ENCODE data around the gene FUT7.

The FUT7 gene

GRCh38 chr9:137058521-137059234, 26.8 kb upstream of the FUT7 start:
- Histone ChIP-seq H3K27me3 (ENCODE audit: insufficient read depth, low read depth) (peaks cover 63% of the 10 kb centered on the region), H3K79me2 (ENCODE audit: insufficient read depth, low read depth) (no peaks in the 10 kb centered on the region), H3K4me1 (ENCODE audit: low read depth, poor library complexity, severe bottlenecking) (peaks cover 6% of the 10 kb centered on the region), H3K4me2 (no peak overlapping the region), H3K4me3 (IDR thresholded peaks at IDR 0.05; ENCODE audit: insufficient read depth, low read depth, low read length) (no peak overlapping the region), H3K27ac (no peak overlapping the region), H3K36me3 (ENCODE audit: insufficient read depth) (no peaks in the 10 kb centered on the region), H4K20me1 (ENCODE audit: insufficient read depth) (no peaks in the 10 kb centered on the region), H3K9ac (no peak overlapping the region), H2AFZ (ENCODE audit: low read depth) (no peak overlapping the region)
- no peak for TF ChIP-seq CTCF (conservative IDR thresholded peaks at IDR 0.05; ENCODE audit: low read depth, low read length)

- H2AFZ ChIP-seq (ENCODE audit: low read depth): no peak overlapping the region
- H3K79me2 ChIP-seq (ENCODE audit: insufficient read depth, low read depth): no peaks in the 10 kb centered on the region
- H3K4me2 ChIP-seq: no peak overlapping the region
- peaks cover 74% of the 10 kb centered on the region for H3K27me3 ChIP-seq (ENCODE audit: insufficient read depth, low read depth)
- H3K36me3 ChIP-seq (ENCODE audit: insufficient read depth): no peaks in the 10 kb centered on the region
- H4K20me1 ChIP-seq (ENCODE audit: insufficient read depth): no peaks in the 10 kb centered on the region
- H3K4me3 ChIP-seq (IDR thresholded peaks at IDR 0.05; ENCODE audit: insufficient read depth, low read depth, low read length): no peak overlapping the region
- H3K9ac ChIP-seq: no peak overlapping the region
- TF ChIP-seq CTCF (conservative IDR thresholded peaks at IDR 0.05; ENCODE audit: low read depth, low read length): no peak
- H3K4me1 ChIP-seq (ENCODE audit: low read depth, poor library complexity, severe bottlenecking): peaks cover 6% of the 10 kb centered on the region
- no peak overlapping the region for H3K27ac ChIP-seq
Observed at GRCh38 chr9:137057545-137057944, 25.7 kb upstream of the FUT7 start.

GRCh38 chr9:137056739-137057415, 25.0 kb upstream of the FUT7 start:
- Histone ChIP-seq H4K20me1 (ENCODE audit: insufficient read depth) (no peaks in the 10 kb centered on the region), H3K79me2 (ENCODE audit: insufficient read depth, low read depth) (no peaks in the 10 kb centered on the region), H3K27me3 (ENCODE audit: insufficient read depth, low read depth) (peaks cover 79% of the 10 kb centered on the region), H3K4me2 (no peak overlapping the region), H3K9ac (no peak overlapping the region), H3K36me3 (ENCODE audit: insufficient read depth) (no peaks in the 10 kb centered on the region), H3K4me1 (ENCODE audit: low read depth, poor library complexity, severe bottlenecking) (peaks cover 6% of the 10 kb centered on the region), H3K27ac (no peak overlapping the region), H3K4me3 (IDR thresholded peaks at IDR 0.05; ENCODE audit: insufficient read depth, low read depth, low read length) (no peak overlapping the region), H2AFZ (ENCODE audit: low read depth) (no peak overlapping the region)
- no peak for TF ChIP-seq CTCF (conservative IDR thresholded peaks at IDR 0.05; ENCODE audit: low read depth, low read length)

- Histone ChIP-seq H3K27me3 (ENCODE audit: insufficient read depth, low read depth) (peaks cover 90% of the 10 kb centered on the region), H4K20me1 (ENCODE audit: insufficient read depth) (no peaks in the 10 kb centered on the region), H3K4me2 (no peak overlapping the region), H3K4me3 (IDR thresholded peaks at IDR 0.05; ENCODE audit: insufficient read depth, low read depth, low read length) (no peak overlapping the region), H3K36me3 (ENCODE audit: insufficient read depth) (no peaks in the 10 kb centered on the region), H3K9ac (no peak overlapping the region), H3K4me1 (ENCODE audit: low read depth, poor library complexity, severe bottlenecking) (peaks cover 6% of the 10 kb centered on the region), H2AFZ (ENCODE audit: low read depth) (no peak overlapping the region), H3K79me2 (ENCODE audit: insufficient read depth, low read depth) (no peaks in the 10 kb centered on the region), H3K27ac (no peak overlapping the region)
- TF ChIP-seq CTCF (conservative IDR thresholded peaks at IDR 0.05; ENCODE audit: low read depth, low read length): no peak
Observed at GRCh38 chr9:137055385-137056364, 23.8 kb upstream of the FUT7 start.

Measured in KMS-11 (cell line).